Measurements from ENCODE around the gene CD33.
A peak's percentile ranks its signal among the peaks of the same experiment; 100 is the strongest.

CD33 gene

DNA sequence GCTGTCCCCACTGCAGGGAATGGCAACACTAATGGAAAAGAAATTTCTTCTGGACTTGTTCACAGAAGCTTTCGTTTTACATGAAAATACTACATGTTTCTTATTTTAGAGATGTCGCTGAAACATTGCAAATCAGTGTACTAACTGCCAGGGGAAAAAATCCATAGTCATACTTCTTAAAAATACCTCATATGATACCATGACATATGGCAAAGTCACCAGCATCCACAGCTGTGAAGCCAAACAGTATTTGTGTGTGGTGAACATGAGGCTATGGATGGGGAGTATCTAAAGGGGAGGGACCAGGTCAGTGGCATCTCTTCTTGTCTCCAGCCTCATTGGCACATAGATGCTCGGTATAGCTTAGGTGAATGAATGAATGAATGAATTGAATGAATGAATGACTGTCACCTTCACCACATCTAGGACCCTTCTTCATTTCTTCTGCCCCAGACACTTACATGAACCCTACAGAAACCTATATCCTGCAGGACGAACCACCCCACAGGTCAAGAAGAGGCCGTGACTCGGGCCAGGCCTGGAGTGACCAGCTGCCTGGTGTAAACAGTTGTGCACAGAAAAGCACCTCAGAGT lies 14.6 kb upstream of the CD33 start:
- H3K4me3 ChIP-seq (ENCODE audit: low read depth, low read length): no peak overlapping the region
- TF ChIP-seq MYC (IDR thresholded peaks at IDR 0.05; ENCODE audit: low read depth, low read length) (no peak), POLR2A (IDR thresholded peaks at IDR 0.05; ENCODE audit: extremely low read depth, insufficient read length) (no peak)
- TF ChIP-seq, protein P1, sequence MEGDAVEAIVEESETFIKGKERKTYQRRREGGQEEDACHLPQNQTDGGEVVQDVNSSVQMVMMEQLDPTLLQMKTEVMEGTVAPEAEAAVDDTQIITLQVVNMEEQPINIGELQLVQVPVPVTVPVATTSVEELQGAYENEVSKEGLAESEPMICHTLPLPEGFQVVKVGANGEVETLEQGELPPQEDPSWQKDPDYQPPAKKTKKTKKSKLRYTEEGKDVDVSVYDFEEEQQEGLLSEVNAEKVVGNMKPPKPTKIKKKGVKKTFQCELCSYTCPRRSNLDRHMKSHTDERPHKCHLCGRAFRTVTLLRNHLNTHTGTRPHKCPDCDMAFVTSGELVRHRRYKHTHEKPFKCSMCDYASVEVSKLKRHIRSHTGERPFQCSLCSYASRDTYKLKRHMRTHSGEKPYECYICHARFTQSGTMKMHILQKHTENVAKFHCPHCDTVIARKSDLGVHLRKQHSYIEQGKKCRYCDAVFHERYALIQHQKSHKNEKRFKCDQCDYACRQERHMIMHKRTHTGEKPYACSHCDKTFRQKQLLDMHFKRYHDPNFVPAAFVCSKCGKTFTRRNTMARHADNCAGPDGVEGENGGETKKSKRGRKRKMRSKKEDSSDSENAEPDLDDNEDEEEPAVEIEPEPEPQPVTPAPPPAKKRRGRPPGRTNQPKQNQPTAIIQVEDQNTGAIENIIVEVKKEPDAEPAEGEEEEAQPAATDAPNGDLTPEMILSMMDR (IDR thresholded peaks at IDR 0.05; ENCODE audit: low read depth, low read length): no peak
- TF ChIP-seq, protein P2, sequence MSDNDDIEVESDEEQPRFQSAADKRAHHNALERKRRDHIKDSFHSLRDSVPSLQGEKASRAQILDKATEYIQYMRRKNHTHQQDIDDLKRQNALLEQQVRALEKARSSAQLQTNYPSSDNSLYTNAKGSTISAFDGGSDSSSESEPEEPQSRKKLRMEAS (IDR thresholded peaks at IDR 0.05; ENCODE audit: low read depth, low read length): no peak
- no peak for DNase-seq (ENCODE audit: low read depth)

DNA sequence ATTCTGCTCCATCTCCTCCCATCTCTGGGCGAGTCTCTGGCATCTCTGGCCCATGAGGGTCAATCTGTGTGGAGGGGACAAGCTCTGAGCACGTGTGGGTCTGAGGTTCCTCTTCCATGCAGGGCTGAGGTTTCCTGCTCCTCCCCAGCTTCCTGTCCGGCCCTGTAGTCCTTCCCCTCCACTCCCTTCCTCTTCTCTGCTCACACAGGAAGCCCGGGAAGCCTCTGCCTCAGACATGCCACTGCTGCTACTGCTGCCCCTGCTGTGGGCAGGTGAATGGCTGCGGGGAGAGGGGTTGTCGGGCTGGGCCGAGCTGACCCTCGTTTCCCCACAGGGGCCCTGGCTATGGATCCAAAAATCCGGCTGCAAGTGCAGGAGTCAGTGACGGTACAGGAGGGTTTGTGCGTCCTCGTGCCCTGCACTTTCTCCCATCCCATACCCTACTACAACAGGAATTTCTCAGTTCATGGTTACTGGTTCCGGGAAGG lies 14.0 kb upstream of the CD33 start:
- DNase-seq (ENCODE audit: low read depth): peak; percentile 88
- TF ChIP-seq, protein P2 (IDR thresholded peaks at IDR 0.05; ENCODE audit: low read depth, low read length): peak; percentile 90
- TF ChIP-seq MYC (IDR thresholded peaks at IDR 0.05; ENCODE audit: low read depth, low read length): peak; percentile 93
- peak; percentile 41 for TF ChIP-seq POLR2A (IDR thresholded peaks at IDR 0.05; ENCODE audit: extremely low read depth, insufficient read length)
- H3K4me3 ChIP-seq (ENCODE audit: low read depth, low read length): peak overlapping the region; percentile 38

DNA sequence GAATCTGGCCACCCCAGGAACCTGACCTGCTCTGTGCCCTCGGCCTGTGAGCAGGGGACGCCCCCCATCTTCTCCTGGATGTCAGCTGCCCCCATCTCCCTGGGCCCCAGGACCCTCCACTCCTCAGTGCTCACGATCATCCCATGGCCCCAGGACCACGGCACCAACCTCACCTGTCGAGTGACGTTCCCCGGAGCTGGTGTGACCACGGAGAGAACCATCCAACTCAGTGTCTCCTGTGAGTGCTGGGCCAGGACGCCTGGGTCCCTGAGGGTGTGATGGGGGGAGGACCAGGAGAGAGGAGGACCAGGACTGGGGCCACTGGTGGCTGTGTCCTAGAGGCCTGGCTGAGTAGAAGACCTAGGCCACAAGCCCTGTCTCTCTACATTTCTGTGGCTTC lies 13.0 kb upstream of the CD33 start:
- peak overlapping the region; percentile 38 for H3K4me3 ChIP-seq (ENCODE audit: low read depth, low read length)
- DNase-seq (ENCODE audit: low read depth): no peak
- no peak for TF ChIP-seq MYC (IDR thresholded peaks at IDR 0.05; ENCODE audit: low read depth, low read length)
- no peak for TF ChIP-seq POLR2A (IDR thresholded peaks at IDR 0.05; ENCODE audit: extremely low read depth, insufficient read length)
- TF ChIP-seq, protein P2 (IDR thresholded peaks at IDR 0.05; ENCODE audit: low read depth, low read length): no peak
- TF ChIP-seq, protein P1 (IDR thresholded peaks at IDR 0.05; ENCODE audit: low read depth, low read length): no peak

DNA sequence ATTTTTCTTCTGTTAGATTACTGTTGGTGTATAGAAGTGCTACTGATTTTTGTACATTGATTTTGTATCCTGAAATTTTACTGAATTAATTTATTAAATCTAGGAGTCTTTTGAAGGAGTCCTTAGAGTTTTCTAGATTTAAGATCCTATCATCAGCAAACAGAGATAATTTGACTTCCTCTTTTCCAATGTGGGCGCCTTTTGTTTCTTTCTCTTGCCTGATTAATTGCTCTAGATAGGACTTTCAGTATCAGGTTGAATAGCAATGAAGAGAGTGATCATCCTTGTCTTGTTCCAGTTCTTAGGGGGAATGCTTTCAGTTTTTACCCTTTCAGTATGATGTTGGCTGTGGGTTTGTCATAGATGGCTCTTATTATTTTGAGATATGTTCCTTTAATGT lies 5.6 kb upstream of the CD33 start:
- TF ChIP-seq, protein P2 (IDR thresholded peaks at IDR 0.05; ENCODE audit: low read depth, low read length): no peak
- TF ChIP-seq, protein P1 (IDR thresholded peaks at IDR 0.05; ENCODE audit: low read depth, low read length): no peak
- TF ChIP-seq POLR2A (IDR thresholded peaks at IDR 0.05; ENCODE audit: extremely low read depth, insufficient read length): no peak
- no peak for TF ChIP-seq MYC (IDR thresholded peaks at IDR 0.05; ENCODE audit: low read depth, low read length)
- peak; percentile 54 for DNase-seq (ENCODE audit: low read depth)

DNA sequence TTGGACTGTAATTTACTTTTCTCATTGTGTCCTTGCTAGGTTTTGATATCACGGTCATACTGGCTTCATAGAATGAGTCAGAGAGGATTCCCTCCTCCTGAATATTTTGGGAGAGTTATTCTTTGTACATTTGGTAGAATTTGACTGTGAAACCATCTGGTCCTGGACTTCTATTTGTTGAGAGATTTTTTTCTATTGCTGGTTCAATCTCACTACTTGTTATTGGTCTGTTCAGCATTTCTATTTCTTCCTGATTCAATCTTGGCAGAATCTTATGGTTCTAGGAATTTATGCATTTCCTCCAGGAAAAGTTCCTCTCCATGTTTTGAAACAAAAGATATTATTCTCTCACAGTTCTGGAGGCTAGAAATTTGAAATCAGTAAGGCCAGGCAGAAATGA lies 4.9 kb upstream of the CD33 start:
- TF ChIP-seq POLR2A (IDR thresholded peaks at IDR 0.05; ENCODE audit: extremely low read depth, insufficient read length): no peak
- TF ChIP-seq, protein P2 (IDR thresholded peaks at IDR 0.05; ENCODE audit: low read depth, low read length): no peak
- no peak for TF ChIP-seq MYC (IDR thresholded peaks at IDR 0.05; ENCODE audit: low read depth, low read length)
- TF ChIP-seq, protein P1 (IDR thresholded peaks at IDR 0.05; ENCODE audit: low read depth, low read length): no peak
- no peak for DNase-seq (ENCODE audit: low read depth)
- H3K4me3 ChIP-seq (ENCODE audit: low read depth, low read length): no peak overlapping the region

More for the DNA sequence above, 5.6 kb upstream of the CD33 start:
- no peak overlapping the region for H3K4me3 ChIP-seq (ENCODE audit: low read depth, low read length)

DNA sequence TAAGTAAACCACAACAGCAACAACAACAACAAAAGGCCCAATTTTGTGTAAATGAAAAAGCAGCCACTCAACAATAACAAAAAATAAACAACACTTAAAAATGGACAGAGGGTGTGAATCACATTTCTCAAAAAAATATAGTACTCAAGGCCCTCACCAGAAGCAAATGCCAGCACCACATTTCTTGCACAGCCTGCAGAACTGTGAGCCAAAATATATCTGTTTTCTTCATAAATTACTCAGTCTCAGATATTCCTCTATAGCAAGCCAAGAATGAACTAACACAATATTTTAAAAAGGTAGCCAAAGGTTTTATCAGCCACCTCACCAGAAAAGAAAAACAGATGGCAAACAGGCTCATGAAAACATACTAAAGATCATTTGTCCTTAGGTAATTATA lies 3.9 kb upstream of the CD33 start:
- no peak for DNase-seq (ENCODE audit: low read depth)
- TF ChIP-seq POLR2A (IDR thresholded peaks at IDR 0.05; ENCODE audit: extremely low read depth, insufficient read length) (no peak), MYC (IDR thresholded peaks at IDR 0.05; ENCODE audit: low read depth, low read length) (no peak)
- TF ChIP-seq, protein P2 (IDR thresholded peaks at IDR 0.05; ENCODE audit: low read depth, low read length): no peak
- TF ChIP-seq, protein P1 (IDR thresholded peaks at IDR 0.05; ENCODE audit: low read depth, low read length): no peak

More for the DNA sequence above, 3.9 kb upstream of the CD33 start:
- H3K4me3 ChIP-seq (ENCODE audit: low read depth, low read length): no peak overlapping the region

Data from NB4 (cell line).